ENCODE results near the gene ANO8. TPM values are rescaled to one million over a fixed set of nuclear protein-coding genes. Genes with fewer than 3 reads are reported as not detected.
A peak's percentile ranks its signal among the peaks of the same experiment; 100 is the strongest.

ANO8 gene
- total and polyA plus RNA-seq, 8 donors = 1.1 to 37.9 (median 9.8) TPM

DNA sequence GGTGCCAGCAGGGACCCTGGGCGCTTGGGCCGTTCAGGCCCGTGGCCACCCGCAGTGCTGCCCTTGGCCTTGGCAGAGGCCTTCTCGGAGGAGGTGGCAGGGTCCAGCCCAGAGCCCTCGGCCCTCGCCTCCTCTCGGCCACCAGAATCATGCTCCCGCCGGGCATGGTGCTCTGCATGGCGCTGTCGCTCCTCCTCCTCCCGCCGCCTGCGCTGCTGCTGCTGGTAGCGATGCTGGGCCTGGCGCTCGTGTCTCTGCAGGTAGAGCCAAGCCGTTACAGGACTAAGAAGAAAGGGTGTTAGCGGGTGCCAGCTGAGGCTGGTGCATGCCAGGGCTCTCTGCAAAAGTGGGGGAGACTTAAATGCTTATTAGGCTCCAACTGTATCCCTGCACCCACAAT lies 9.5 kb downstream of the ANO8 start:
- Histone ChIP-seq H3K9me3 (no peaks in the 10 kb centered on the region), H3K4me3 (no peak overlapping the region), H3K27ac (peak overlapping the region in 1 of 5 donors; percentile 1), H3K4me1 (peaks cover 15 to 37% (median 33%) of the 10 kb centered on the region in 4 donors), H3K36me3 (peaks cover 21 to 45% (median 37%) of the 10 kb centered on the region in 4 donors), H3K27me3 (peaks cover 0 to 21% (median 11%) of the 10 kb centered on the region in 3 donors)
- intact Hi-C loops (cut with DNase I; ENCODE audit: low total_unique reads) = no loop called here
- TF ChIP-seq, protein P1, sequence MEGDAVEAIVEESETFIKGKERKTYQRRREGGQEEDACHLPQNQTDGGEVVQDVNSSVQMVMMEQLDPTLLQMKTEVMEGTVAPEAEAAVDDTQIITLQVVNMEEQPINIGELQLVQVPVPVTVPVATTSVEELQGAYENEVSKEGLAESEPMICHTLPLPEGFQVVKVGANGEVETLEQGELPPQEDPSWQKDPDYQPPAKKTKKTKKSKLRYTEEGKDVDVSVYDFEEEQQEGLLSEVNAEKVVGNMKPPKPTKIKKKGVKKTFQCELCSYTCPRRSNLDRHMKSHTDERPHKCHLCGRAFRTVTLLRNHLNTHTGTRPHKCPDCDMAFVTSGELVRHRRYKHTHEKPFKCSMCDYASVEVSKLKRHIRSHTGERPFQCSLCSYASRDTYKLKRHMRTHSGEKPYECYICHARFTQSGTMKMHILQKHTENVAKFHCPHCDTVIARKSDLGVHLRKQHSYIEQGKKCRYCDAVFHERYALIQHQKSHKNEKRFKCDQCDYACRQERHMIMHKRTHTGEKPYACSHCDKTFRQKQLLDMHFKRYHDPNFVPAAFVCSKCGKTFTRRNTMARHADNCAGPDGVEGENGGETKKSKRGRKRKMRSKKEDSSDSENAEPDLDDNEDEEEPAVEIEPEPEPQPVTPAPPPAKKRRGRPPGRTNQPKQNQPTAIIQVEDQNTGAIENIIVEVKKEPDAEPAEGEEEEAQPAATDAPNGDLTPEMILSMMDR (IDR thresholded peaks at IDR 0.05) = no peak
- TF ChIP-seq POLR2AphosphoS5 (IDR thresholded peaks at IDR 0.05) = no peak
- TF ChIP-seq POLR2A (IDR thresholded peaks at IDR 0.05) = no peak
- TF ChIP-seq EP300 (IDR thresholded peaks at IDR 0.05) = no peak
- 95 to 96% (median 96%) methylated on average over 15 to 20 of the region's 20 CpGs for WGBS, 5 donors
- no peak for DNase-seq

DNA sequence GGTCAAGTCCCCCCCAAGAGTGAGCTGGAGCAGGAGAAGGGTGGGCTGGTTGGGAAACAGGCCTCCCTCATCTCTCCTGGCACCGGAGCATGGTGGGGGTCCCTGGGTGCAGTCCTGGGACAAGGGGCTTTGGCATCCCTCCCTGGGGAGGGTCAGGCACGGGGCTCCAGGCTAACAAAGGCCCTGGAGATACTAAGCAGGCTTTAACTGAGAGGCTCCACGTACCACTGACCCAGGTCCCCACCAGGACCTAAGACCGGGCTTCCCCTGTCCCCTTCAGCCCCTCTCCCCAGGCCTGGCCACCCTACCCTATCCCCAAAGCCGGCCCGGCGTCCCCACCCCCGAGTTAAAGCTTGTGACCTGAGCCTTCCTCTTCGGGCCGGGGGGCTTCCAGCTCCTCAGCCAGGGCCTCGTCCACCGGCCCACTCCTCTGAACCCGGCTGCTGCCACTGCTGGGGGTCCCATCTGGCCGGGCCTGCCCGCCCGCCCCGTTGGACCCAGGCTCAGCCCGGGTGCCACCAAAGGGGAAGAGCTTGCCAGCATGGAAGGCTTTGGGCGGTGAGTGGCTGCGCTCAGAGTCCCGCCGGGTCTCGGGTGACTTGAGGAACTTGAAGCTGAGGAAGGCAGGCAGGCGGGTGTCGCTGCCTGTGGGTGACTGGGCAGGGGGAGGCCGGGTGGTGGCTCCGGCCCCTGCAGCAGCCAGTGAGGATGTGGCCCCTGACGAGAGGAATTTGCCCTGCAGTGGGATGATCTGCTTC lies 10.1 kb downstream of the ANO8 start:
- 91 to 93% (median 91%) methylated on average over 11 to 28 of the region's 28 CpGs for WGBS, 5 donors
- intact Hi-C loops (cut with DNase I; ENCODE audit: low total_unique reads) = no loop called here

DNA sequence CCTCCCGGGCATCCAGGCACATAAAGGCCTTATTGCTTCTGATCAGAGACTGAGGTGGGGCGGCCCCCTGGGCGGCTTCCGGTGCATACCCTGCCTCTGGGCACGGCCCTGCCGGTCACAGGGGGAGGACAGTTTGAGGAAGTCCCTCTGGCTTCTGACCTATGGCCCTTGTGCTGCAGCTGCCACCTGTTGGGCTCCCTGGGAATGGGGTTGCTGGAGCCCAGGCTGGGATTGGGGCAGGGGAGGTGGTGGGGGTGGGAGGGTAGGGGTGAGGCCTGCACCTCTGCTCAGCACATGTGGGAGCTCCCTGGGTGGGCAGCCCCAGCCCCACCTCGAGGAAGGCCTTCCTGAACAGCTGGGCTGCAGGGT lies 10.7 kb downstream of the ANO8 start:
- peaks cover 33 to 57% (median 48%) of the 10 kb centered on the region in 4 donors for H3K36me3 ChIP-seq
- peaks cover 11 to 29% (median 25%) of the 10 kb centered on the region in 4 donors for H3K4me1 ChIP-seq
- H3K27me3 ChIP-seq = peaks cover 0 to 9% (median under 1%) of the 10 kb centered on the region in 3 donors
- TF ChIP-seq, protein P1 (IDR thresholded peaks at IDR 0.05) = no peak
- TF ChIP-seq POLR2A (IDR thresholded peaks at IDR 0.05) (no peak), EP300 (IDR thresholded peaks at IDR 0.05) (no peak), POLR2AphosphoS5 (IDR thresholded peaks at IDR 0.05) (no peak)
- intact Hi-C loops (cut with DNase I; ENCODE audit: low total_unique reads) = no loop called here
- H3K27ac ChIP-seq = peak overlapping the region in 1 of 5 donors; percentile 4
- H3K4me3 ChIP-seq = peak overlapping the region in 1 of 4 donors; percentile 3
- H3K9me3 ChIP-seq = no peaks in the 10 kb centered on the region
- peak in 1 of 2 donors; percentile 40 for DNase-seq
- 25 to 44% (median 30%) methylated on average over 1 to 7 of the region's 7 CpGs for WGBS, 5 donors

More for the DNA sequence above, 10.1 kb downstream of the ANO8 start:
- peaks cover 27 to 51% (median 43%) of the 10 kb centered on the region in 4 donors for H3K36me3 ChIP-seq
- peak overlapping the region in 1 of 5 donors; percentile 4 for H3K27ac ChIP-seq
- H3K4me1 ChIP-seq = peaks cover 15 to 35% (median 31%) of the 10 kb centered on the region in 4 donors
- H3K4me3 ChIP-seq = no peak overlapping the region
- DNase-seq = no peak
- TF ChIP-seq POLR2AphosphoS5 (IDR thresholded peaks at IDR 0.05) (no peak), POLR2A (IDR thresholded peaks at IDR 0.05) (no peak), EP300 (IDR thresholded peaks at IDR 0.05) (no peak)
- TF ChIP-seq, protein P1 (IDR thresholded peaks at IDR 0.05) = no peak
- H3K9me3 ChIP-seq = no peaks in the 10 kb centered on the region
- H3K27me3 ChIP-seq = peaks cover 0 to 15% (median 7%) of the 10 kb centered on the region in 3 donors

DNA sequence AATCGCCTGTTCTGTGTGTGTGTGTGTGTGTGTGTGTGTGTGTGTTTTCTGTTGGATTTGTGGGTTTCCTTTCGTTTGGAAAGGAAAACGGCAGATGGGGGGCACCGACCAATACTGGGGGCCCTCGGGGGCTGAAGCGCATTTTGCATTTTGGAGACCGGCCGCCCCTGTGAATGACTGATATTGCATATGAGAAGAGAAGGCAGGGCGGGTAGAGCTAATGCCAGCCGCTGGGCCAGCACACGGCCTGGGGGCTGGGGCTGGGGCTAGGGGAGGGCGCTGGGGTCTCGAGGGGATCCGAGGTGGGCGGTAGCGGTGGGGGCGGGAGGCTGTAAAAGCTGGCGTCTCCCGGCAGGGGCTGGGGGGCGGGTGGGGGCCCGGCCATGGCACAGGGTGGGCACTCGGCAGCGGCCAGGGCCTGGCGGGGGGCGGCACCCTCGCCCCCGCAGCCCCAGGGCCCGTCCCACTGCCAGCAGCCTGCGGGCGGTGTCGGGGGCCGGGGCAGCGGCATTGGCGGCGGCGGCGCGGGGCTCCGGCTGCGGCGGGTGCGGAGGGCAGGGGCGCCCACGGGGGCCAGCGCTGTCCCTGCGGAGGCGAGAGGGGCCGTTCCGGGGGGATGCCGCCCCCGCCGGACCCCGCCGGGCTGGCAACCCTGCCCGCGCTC lies 11.2 kb downstream of the ANO8 start:
- DNase-seq = peak in 1 of 2 donors; percentile 20
- no peak overlapping the region for H3K27ac ChIP-seq
- intact Hi-C loops (cut with DNase I; ENCODE audit: low total_unique reads) = no loop called here
- no peak for TF ChIP-seq EP300 (IDR thresholded peaks at IDR 0.05)
- no peak for TF ChIP-seq POLR2A (IDR thresholded peaks at IDR 0.05)
- TF ChIP-seq, protein P1 (IDR thresholded peaks at IDR 0.05) = no peak
- TF ChIP-seq POLR2AphosphoS5 (IDR thresholded peaks at IDR 0.05) = no peak
- no peaks in the 10 kb centered on the region for H3K9me3 ChIP-seq
- peaks cover 38 to 61% (median 54%) of the 10 kb centered on the region in 4 donors for H3K36me3 ChIP-seq
- peak overlapping the region in 1 of 4 donors; percentile 3 for H3K4me3 ChIP-seq
- H3K27me3 ChIP-seq = peaks cover 0 to 4% (median 0%) of the 10 kb centered on the region in 3 donors
- 34 to 67% (median 50%) methylated on average over 13 to 56 of the region's 56 CpGs for WGBS, 5 donors
- peaks cover 6 to 24% (median 20%) of the 10 kb centered on the region in 4 donors for H3K4me1 ChIP-seq

Data from stomach (tissue), 9 donors.